ENCODE data around the gene GNB1L. TPM values are rescaled to one million over a fixed set of nuclear protein-coding genes. Genes with fewer than 3 reads are reported as not detected.

Gene GNB1L
- total and polyA plus RNA-seq, 2 donors (not counting 1 experiment from before 2014, with no cell fraction given), result 6.6 to 12.1 TPM

DNA sequence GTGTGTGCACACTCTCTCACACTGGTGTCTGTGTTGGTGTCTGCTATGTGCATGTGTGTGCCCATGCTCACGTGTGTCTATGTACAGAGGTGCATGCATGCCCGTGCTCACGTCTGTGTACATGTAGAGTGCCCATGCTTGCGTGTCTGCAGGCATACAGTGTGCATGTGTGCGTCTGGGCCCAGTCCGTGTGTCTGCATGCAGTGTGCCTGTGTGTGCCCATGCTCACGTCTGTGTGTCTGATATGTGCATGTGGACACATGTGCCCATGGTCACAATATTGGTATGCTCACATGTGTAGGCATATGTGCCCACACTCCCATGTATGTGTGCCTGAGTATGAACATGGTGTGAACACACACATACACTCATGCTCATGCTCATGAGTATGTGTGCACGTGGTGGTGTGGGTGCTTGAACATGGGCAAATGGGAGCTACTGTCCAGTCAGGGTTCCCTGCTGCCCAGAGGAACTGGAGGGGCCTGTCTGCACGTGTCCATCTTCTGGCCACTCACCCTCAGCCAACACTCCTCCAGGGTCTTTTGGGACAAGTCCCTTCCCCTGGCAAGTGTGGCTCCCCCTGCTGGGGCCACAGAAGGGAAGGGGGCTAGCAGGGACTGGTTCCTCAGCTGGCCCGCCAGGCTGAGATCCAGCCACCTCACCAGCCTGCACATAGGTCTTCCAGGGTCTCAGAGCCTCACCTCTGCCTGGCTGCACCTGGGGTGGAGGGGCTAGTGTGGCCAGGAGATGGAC lies 101.4 kb downstream of the GNB1L start:
- POLR2A ChIA-PET, result no interaction called here
- no peak for ATAC-seq (ENCODE audit: low read depth)
- CTCF ChIA-PET, result interaction anchor here (1.6 kb wide), 1 partner anchor 23 kb away, joined by 4 read pairs; no protein-coding TSS in a partner anchor
- peaks cover 42% of the 10 kb centered on the region for H3K27me3 Mint-ChIP-seq
- no peaks in the 10 kb centered on the region for H3K9me3 Mint-ChIP-seq (ENCODE audit: insufficient read depth)
- no peak for TF ChIP-seq EZH2 (IDR thresholded peaks at IDR 0.05; ENCODE audit: borderline replicate concordance, insufficient read depth, low read depth, low read length, poor library complexity, severe bottlenecking)
- TF ChIP-seq, protein P1, sequence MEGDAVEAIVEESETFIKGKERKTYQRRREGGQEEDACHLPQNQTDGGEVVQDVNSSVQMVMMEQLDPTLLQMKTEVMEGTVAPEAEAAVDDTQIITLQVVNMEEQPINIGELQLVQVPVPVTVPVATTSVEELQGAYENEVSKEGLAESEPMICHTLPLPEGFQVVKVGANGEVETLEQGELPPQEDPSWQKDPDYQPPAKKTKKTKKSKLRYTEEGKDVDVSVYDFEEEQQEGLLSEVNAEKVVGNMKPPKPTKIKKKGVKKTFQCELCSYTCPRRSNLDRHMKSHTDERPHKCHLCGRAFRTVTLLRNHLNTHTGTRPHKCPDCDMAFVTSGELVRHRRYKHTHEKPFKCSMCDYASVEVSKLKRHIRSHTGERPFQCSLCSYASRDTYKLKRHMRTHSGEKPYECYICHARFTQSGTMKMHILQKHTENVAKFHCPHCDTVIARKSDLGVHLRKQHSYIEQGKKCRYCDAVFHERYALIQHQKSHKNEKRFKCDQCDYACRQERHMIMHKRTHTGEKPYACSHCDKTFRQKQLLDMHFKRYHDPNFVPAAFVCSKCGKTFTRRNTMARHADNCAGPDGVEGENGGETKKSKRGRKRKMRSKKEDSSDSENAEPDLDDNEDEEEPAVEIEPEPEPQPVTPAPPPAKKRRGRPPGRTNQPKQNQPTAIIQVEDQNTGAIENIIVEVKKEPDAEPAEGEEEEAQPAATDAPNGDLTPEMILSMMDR (IDR thresholded peaks at IDR 0.05), result no peak
- H3K27ac Mint-ChIP-seq, result no peak overlapping the region
- intact Hi-C loops (cut with micrococcal nuclease), result no loop called here
- peaks cover 21% of the 10 kb centered on the region for H3K4me1 Mint-ChIP-seq
- 88% methylated on average over 8 of the region's 10 CpGs for whole genome bisulfite sequencing (ENCODE audit: insufficient coverage)
- Histone ChIP-seq H3K4me2 (replicated peaks; ENCODE audit: low read depth, low read length, poor library complexity, severe bottlenecking) (no peak overlapping the region), H3K9ac (ENCODE audit: low read length) (no peak overlapping the region), H3K79me2 (ENCODE audit: control insufficient read depth, insufficient read depth, low read length) (no peaks in the 10 kb centered on the region), H3K27ac (ENCODE audit: low read length in 2 of 2) (no peak overlapping the region), H3K4me3 (ENCODE audit: control extremely low read depth in 1 of 5, extremely low read depth in 1 of 5, insufficient read depth in 1 of 5, low read depth in 2 of 5, low read length in 4 of 5) (no peak overlapping the region), H4K20me1 (ENCODE audit: control insufficient read depth, insufficient read depth, low read length, poor library complexity, severe bottlenecking) (no peaks in the 10 kb centered on the region), H3K4me1 (ENCODE audit: control insufficient read depth in 2 of 2, insufficient read depth in 2 of 2, low read length in 2 of 2) (peaks cover 24 to 31% of the 10 kb centered on the region in 2 donors), H3K36me3 (replicated peaks in 1 of 2; ENCODE audit: control extremely low read depth in 1 of 2, control insufficient read depth in 1 of 2, extremely low read depth in 1 of 2, insufficient read depth in 2 of 2, low read length in 1 of 2) (no peaks in the 10 kb centered on the region), H3K9me3 (ENCODE audit: control extremely low read depth in 1 of 3, control insufficient read depth in 2 of 3, insufficient read depth in 1 of 3, low read length in 2 of 3) (peaks cover 0 to 16% (median 0%) of the 10 kb centered on the region in 3 donors), H2AFZ (ENCODE audit: insufficient read depth, low read depth, low read length, poor library complexity, severe bottlenecking) (no peak overlapping the region), H3K27me3 (replicated peaks in 1 of 4; ENCODE audit: control extremely low read depth in 1 of 4, control insufficient read depth in 3 of 4, insufficient read depth in 4 of 4, low read length in 3 of 4) (peaks cover 0 to 64% (median 28%) of the 10 kb centered on the region in 4 experiments)
- DNase-seq, result no peak
- no peak overlapping the region for H3K4me3 Mint-ChIP-seq

DNA sequence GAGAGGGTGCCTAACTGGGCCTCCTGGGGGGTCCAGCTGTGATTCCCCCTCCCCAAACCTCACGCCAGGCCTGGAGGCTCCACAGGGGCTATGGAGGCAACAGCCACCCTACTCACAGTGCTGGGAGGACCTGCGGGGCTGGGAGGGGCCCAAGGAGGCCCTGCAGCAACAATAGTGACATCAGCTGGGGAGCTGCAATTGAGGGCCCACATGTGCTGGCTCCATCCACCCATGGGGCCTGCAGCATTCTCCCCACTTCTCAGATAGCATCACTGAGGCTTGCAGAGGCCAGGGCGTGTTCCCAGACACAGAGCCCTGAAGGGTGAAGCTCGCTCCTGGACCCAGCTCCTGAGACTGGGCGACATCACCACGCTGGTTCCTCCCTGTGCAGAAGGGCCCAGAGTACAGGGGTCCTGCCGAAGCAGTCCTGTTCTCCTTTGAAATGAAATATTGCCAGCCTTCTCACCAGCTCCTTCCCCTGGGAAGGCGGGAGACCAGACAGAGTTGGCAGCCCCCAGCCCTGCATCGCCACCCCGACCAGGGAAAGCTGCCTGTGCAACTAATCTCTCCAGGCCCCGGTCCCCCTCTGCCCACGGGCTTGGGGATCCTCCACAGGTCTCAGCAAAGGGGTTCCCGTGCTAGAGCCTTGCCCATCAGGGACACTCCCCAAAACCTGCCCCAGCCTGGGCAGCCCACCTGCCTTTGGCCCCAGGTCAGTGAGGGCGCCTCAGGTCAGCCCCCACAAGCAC lies 103.0 kb downstream of the GNB1L start:
- H3K27me3 ChIP-seq (replicated peaks in 1 of 4; ENCODE audit: control extremely low read depth in 1 of 4, control insufficient read depth in 3 of 4, insufficient read depth in 4 of 4, low read length in 3 of 4), result peaks cover 0 to 49% (median 23%) of the 10 kb centered on the region in 4 experiments
- no peaks in the 10 kb centered on the region for H3K9me3 Mint-ChIP-seq (ENCODE audit: insufficient read depth)
- TF ChIP-seq, protein P1 (IDR thresholded peaks at IDR 0.05), result no peak
- no peak for TF ChIP-seq EZH2 (IDR thresholded peaks at IDR 0.05; ENCODE audit: borderline replicate concordance, insufficient read depth, low read depth, low read length, poor library complexity, severe bottlenecking)
- ATAC-seq (ENCODE audit: low read depth) (no peak), DNase-seq (no peak)
- H3K79me2 ChIP-seq (ENCODE audit: control insufficient read depth, insufficient read depth, low read length), result no peaks in the 10 kb centered on the region
- H3K4me3 ChIP-seq (ENCODE audit: control extremely low read depth in 1 of 5, extremely low read depth in 1 of 5, insufficient read depth in 1 of 5, low read depth in 2 of 5, low read length in 4 of 5), result no peak overlapping the region
- H4K20me1 ChIP-seq (ENCODE audit: control insufficient read depth, insufficient read depth, low read length, poor library complexity, severe bottlenecking), result no peaks in the 10 kb centered on the region
- no peaks in the 10 kb centered on the region for H3K36me3 ChIP-seq (replicated peaks in 1 of 2; ENCODE audit: control extremely low read depth in 1 of 2, control insufficient read depth in 1 of 2, extremely low read depth in 1 of 2, insufficient read depth in 2 of 2, low read length in 1 of 2)
- no peak overlapping the region for H3K27ac Mint-ChIP-seq
- WGBS (ENCODE audit: insufficient coverage), result 90% methylated on average over 14 of the region's 14 CpGs
- H2AFZ ChIP-seq (ENCODE audit: insufficient read depth, low read depth, low read length, poor library complexity, severe bottlenecking), result no peak overlapping the region
- H3K4me2 ChIP-seq (replicated peaks; ENCODE audit: low read depth, low read length, poor library complexity, severe bottlenecking), result no peak overlapping the region
- ChIA-PET CTCF (no interaction called here), POLR2A (no interaction called here)
- intact Hi-C loops (cut with micrococcal nuclease), result no loop called here
- H3K4me3 Mint-ChIP-seq, result no peak overlapping the region
- peaks cover 10% of the 10 kb centered on the region for H3K4me1 Mint-ChIP-seq
- H3K27me3 Mint-ChIP-seq, result peaks cover 30% of the 10 kb centered on the region
- peaks cover 13 to 23% of the 10 kb centered on the region in 2 donors for H3K4me1 ChIP-seq (ENCODE audit: control insufficient read depth in 2 of 2, insufficient read depth in 2 of 2, low read length in 2 of 2)
- H3K27ac ChIP-seq (ENCODE audit: low read length in 2 of 2), result no peak overlapping the region
- peaks cover 0 to 16% (median 0%) of the 10 kb centered on the region in 3 donors for H3K9me3 ChIP-seq (ENCODE audit: control extremely low read depth in 1 of 3, control insufficient read depth in 2 of 3, insufficient read depth in 1 of 3, low read length in 2 of 3)
- no peak overlapping the region for H3K9ac ChIP-seq (ENCODE audit: low read length)

All from B cell (primary cell).